Measurements from ENCODE around the gene BBS7. TPM values are rescaled to one million over a fixed set of nuclear protein-coding genes. Genes with fewer than 3 reads are reported as not detected.

BBS7 gene
- polyA plus RNA-seq, 1 of the 3 experiments (the other 2 are of a cell fraction): 24.3 TPM

GRCh38 chr4:121838136-121838535, 32.1 kb downstream of the BBS7 start:
- Histone ChIP-seq H3K9me2 (no peaks in the 10 kb centered on the region), H4K20me1 (ENCODE audit: insufficient read depth) (no peaks in the 10 kb centered on the region), H3K79me2 (ENCODE audit: insufficient read depth) (no peaks in the 10 kb centered on the region), H3K4me3 (ENCODE audit: low read depth in 2 of 2, low read length in 1 of 2) (no peak overlapping the region), H2AFZ (ENCODE audit: low read depth) (no peak overlapping the region), H3K4me1 (ENCODE audit: control insufficient read depth in 1 of 2, insufficient read depth in 2 of 2, low read depth in 1 of 2, low read length in 1 of 2) (no peaks in the 10 kb centered on the region), H3K4me2 (no peak overlapping the region), H3K27me3 (ENCODE audit: insufficient read depth) (no peaks in the 10 kb centered on the region), H3K27ac (ENCODE audit: low read depth in 2 of 2, low read length in 1 of 2) (no peak overlapping the region), H3F3A (replicated peaks; ENCODE audit: insufficient read depth) (peaks cover 15% of the 10 kb centered on the region), H3K9me3 (no peaks in the 10 kb centered on the region), H3K36me3 (replicated peaks in 1 of 2; ENCODE audit: control insufficient read depth in 1 of 2, insufficient read depth in 2 of 2, low read length in 1 of 2) (peaks cover 30 to 72% of the 10 kb centered on the region in 2 experiments), H3K9ac (no peak overlapping the region)
- TF ChIP-seq EZH2phosphoT487 (IDR thresholded peaks at IDR 0.05; ENCODE audit: borderline replicate concordance, low read depth) (no peak), NRF1 (IDR thresholded peaks at IDR 0.05; ENCODE audit: low read depth, low read length) (no peak), RFX5 (IDR thresholded peaks at IDR 0.05; ENCODE audit: low read length) (no peak)
- ChIA-PET POLR2A (no interaction called here), CTCF (no interaction called here)
- no peak for DNase-seq

DNA sequence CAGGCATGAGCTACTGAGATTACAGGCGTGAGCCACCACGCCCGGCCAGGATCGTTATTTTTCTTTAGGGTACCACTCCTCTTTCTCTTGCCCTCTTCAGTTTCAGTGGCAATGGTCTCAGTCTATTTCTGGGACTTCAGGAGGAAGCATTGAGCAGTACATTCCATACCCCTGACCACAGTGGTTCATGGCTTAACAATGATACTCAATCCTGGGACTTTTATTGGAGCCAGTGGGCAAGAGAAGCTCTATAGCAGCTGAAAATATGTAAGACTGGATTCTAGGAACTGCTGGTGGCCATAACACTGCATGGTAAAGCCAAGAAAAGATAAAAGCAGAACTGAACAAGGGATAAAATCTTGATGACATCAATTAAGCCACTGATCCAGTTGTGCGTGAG, 40.8 kb downstream of the BBS7 start:
- Histone ChIP-seq H4K20me1 (ENCODE audit: insufficient read depth) (no peaks in the 10 kb centered on the region), H3K9me3 (no peaks in the 10 kb centered on the region; the same call in 1 of the 2 replicates), H3K36me3 (replicated peaks in 1 of 2; ENCODE audit: control insufficient read depth in 1 of 2, insufficient read depth in 2 of 2, low read length in 1 of 2) (peaks cover 41 to 54% of the 10 kb centered on the region in 2 experiments), H3K4me2 (no peak overlapping the region), H3K4me1 (ENCODE audit: control insufficient read depth in 1 of 2, insufficient read depth in 2 of 2, low read depth in 1 of 2, low read length in 1 of 2) (no peaks in the 10 kb centered on the region; a peak in 2 of 4 replicates), H3K27ac (ENCODE audit: low read depth in 2 of 2, low read length in 1 of 2) (no peak overlapping the region), H3K4me3 (ENCODE audit: low read depth in 2 of 2, low read length in 1 of 2) (no peak overlapping the region), H3K79me2 (ENCODE audit: insufficient read depth) (no peaks in the 10 kb centered on the region), H3F3A (replicated peaks; ENCODE audit: insufficient read depth) (peaks cover 23% of the 10 kb centered on the region), H3K9me2 (no peaks in the 10 kb centered on the region), H3K27me3 (ENCODE audit: insufficient read depth) (no peaks in the 10 kb centered on the region), H3K9ac (no peak overlapping the region), H2AFZ (ENCODE audit: low read depth) (no peak overlapping the region)
- ChIA-PET CTCF (no interaction called here), POLR2A (no interaction called here)
- 97% methylated on average over 5 of the region's 5 CpGs for WGBS (ENCODE audit: low lambda C conversion rate)
- no peak for DNase-seq
- TF ChIP-seq RXRA (IDR thresholded peaks at IDR 0.05; ENCODE audit: borderline replicate concordance, low read depth): no peak
- no peak for TF ChIP-seq ELF1 (IDR thresholded peaks at IDR 0.05)
- TF ChIP-seq FOXJ3 (CRISPR knock-in tag; IDR thresholded peaks at IDR 0.05): no peak
- no peak for TF ChIP-seq TCF12 (IDR thresholded peaks at IDR 0.05)
- no peak for TF ChIP-seq RAD21 (IDR thresholded peaks at IDR 0.05; ENCODE audit: low read length)
- TF ChIP-seq SIN3A (IDR thresholded peaks at IDR 0.05; ENCODE audit: borderline replicate concordance, low read depth, low read length): no peak

DNA sequence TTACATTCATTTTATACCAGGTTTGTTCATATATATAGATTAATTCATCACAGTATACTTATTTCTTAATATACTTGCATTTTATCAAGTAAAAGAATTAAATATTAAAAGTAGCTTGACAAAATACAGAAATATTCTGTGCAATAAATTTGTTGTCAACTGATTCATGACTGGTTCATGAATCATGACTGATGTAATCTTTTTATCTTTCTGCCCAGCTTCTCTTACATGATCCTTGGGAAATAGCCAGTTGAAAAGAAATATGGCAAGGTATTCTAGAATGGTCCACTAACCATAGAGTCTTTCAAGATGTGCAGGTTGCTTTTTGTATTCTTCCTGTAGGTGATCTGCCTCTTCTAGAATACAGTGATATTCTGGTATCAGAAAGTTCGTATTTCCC, 42.4 kb downstream of the BBS7 start:
- WGBS (ENCODE audit: low lambda C conversion rate): 96% methylated on average over 1 of the region's 1 CpG
- Histone ChIP-seq H3K9me3 (no peaks in the 10 kb centered on the region; the same call in 1 of the 2 replicates), H4K20me1 (ENCODE audit: insufficient read depth) (no peaks in the 10 kb centered on the region), H3K4me1 (ENCODE audit: control insufficient read depth in 1 of 2, insufficient read depth in 2 of 2, low read depth in 1 of 2, low read length in 1 of 2) (peaks cover 0 to 4% of the 10 kb centered on the region in 2 experiments; a peak in 3 of 4 replicates), H3K4me3 (ENCODE audit: low read depth in 2 of 2, low read length in 1 of 2) (no peak overlapping the region), H3K4me2 (no peak overlapping the region), H2AFZ (ENCODE audit: low read depth) (no peak overlapping the region), H3K9me2 (no peaks in the 10 kb centered on the region), H3K27me3 (ENCODE audit: insufficient read depth) (no peaks in the 10 kb centered on the region), H3K27ac (ENCODE audit: low read depth in 2 of 2, low read length in 1 of 2) (peak overlapping the region in 1 of 2 experiments; percentile 23; a peak in 2 of 4 replicates), H3F3A (replicated peaks; ENCODE audit: insufficient read depth) (peaks cover 32% of the 10 kb centered on the region), H3K36me3 (replicated peaks in 1 of 2; ENCODE audit: control insufficient read depth in 1 of 2, insufficient read depth in 2 of 2, low read length in 1 of 2) (peaks cover 28 to 43% of the 10 kb centered on the region in 2 experiments), H3K79me2 (ENCODE audit: insufficient read depth) (peaks cover 8% of the 10 kb centered on the region), H3K9ac (no peak overlapping the region)
- TF ChIP-seq RCOR1 (IDR thresholded peaks at IDR 0.05; ENCODE audit: low read length) (no peak), FOSL2 (IDR thresholded peaks at IDR 0.05; ENCODE audit: borderline replicate concordance, low read depth) (peak; percentile 84), JUND (IDR thresholded peaks at IDR 0.05) (peak; percentile 88), PBX3 (IDR thresholded peaks at IDR 0.05) (peak; percentile 90), TCF12 (IDR thresholded peaks at IDR 0.05) (peak; percentile 85), EP300 (IDR thresholded peaks at IDR 0.05; ENCODE audit: borderline replicate concordance in 1 of 2, low read depth in 1 of 2, low read length in 1 of 2) (peak in 1 of 2 experiments; percentile 75; a peak in 2 of 4 replicates), NFIC (IDR thresholded peaks at IDR 0.05; ENCODE audit: borderline replicate concordance) (peak; percentile 62), MAX (IDR thresholded peaks at IDR 0.05; ENCODE audit: low read depth) (0 out of 2 replicates have a peak, but pooled peaks have one; percentile 16), USF1 (IDR thresholded peaks at IDR 0.05; ENCODE audit: borderline replicate concordance, low read depth) (no peak), FOXM1 (IDR thresholded peaks at IDR 0.05; ENCODE audit: low read depth) (0 out of 2 replicates have a peak, but pooled peaks have one; percentile 29), ZBTB33 (IDR thresholded peaks at IDR 0.05; ENCODE audit: borderline replicate concordance, low read depth) (no peak), POLR2AphosphoS5 (IDR thresholded peaks at IDR 0.05; ENCODE audit: low read depth, low read length) (peak; percentile 54; the same call in 1 of the 2 replicates)
- DNase-seq: no peak
- POLR2A ChIA-PET: no interaction called here
- CTCF ChIA-PET: interaction anchor here (1.3 kb wide), 1 partner anchor 73 kb away, joined by 3 read pairs; no protein-coding TSS in a partner anchor

All from SK-N-SH (cell line).